ENCODE data around the gene AMFR. TPM values are rescaled to one million over a fixed set of nuclear protein-coding genes. Genes with fewer than 3 reads are reported as not detected.
A peak's percentile ranks its signal among the peaks of the same experiment; 100 is the strongest.

AMFR gene
- total RNA-seq, 1 donor from 2014 or later = 119 TPM

DNA sequence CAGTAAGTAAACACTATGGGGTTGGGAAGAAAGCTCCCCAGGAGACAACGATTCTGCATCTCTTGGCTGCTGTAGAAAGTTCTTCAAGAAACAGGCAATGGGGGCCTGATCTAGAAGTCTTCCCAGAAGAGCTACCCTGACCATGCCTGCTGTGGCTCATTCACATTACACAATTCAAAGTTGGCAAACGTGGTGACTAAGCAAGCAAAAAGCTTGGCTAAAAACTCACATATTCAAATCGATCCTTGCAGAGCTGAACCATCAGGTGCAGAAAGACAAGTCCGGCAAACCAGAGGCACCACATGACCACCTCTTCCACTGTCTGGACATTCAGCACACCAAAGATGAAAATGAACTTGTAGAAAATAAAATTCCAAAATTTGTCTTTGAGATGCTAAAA lies 16.1 kb downstream of the AMFR start:
- DNase-seq (ENCODE audit: low read depth) = peak; percentile 56
- TF ChIP-seq, protein P1, sequence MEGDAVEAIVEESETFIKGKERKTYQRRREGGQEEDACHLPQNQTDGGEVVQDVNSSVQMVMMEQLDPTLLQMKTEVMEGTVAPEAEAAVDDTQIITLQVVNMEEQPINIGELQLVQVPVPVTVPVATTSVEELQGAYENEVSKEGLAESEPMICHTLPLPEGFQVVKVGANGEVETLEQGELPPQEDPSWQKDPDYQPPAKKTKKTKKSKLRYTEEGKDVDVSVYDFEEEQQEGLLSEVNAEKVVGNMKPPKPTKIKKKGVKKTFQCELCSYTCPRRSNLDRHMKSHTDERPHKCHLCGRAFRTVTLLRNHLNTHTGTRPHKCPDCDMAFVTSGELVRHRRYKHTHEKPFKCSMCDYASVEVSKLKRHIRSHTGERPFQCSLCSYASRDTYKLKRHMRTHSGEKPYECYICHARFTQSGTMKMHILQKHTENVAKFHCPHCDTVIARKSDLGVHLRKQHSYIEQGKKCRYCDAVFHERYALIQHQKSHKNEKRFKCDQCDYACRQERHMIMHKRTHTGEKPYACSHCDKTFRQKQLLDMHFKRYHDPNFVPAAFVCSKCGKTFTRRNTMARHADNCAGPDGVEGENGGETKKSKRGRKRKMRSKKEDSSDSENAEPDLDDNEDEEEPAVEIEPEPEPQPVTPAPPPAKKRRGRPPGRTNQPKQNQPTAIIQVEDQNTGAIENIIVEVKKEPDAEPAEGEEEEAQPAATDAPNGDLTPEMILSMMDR (conservative IDR thresholded peaks at IDR 0.05; ENCODE audit: low read depth, low read length) = no peak
- no peak overlapping the region for H3K4me3 ChIP-seq (ENCODE audit: low read depth, low read length)

GRCh38 chr16:56408379-56409098 lies 16.8 kb downstream of the AMFR start:
- H3K4me3 ChIP-seq (ENCODE audit: low read depth, low read length) = no peak overlapping the region
- TF ChIP-seq, protein P1 (conservative IDR thresholded peaks at IDR 0.05; ENCODE audit: low read depth, low read length) = no peak
- no peak for DNase-seq (ENCODE audit: low read depth)

GRCh38 chr16:56405977-56406672 lies 19.2 kb downstream of the AMFR start:
- no peak for DNase-seq (ENCODE audit: low read depth)
- TF ChIP-seq, protein P1 (conservative IDR thresholded peaks at IDR 0.05; ENCODE audit: low read depth, low read length) = no peak
- no peak overlapping the region for H3K4me3 ChIP-seq (ENCODE audit: low read depth, low read length)

GRCh38 chr16:56401482-56401881 lies 23.9 kb downstream of the AMFR start:
- no peak overlapping the region for H3K4me3 ChIP-seq (ENCODE audit: low read depth, low read length)
- TF ChIP-seq, protein P1 (conservative IDR thresholded peaks at IDR 0.05; ENCODE audit: low read depth, low read length) = peak; percentile 51
- no peak for DNase-seq (ENCODE audit: low read depth)

DNA sequence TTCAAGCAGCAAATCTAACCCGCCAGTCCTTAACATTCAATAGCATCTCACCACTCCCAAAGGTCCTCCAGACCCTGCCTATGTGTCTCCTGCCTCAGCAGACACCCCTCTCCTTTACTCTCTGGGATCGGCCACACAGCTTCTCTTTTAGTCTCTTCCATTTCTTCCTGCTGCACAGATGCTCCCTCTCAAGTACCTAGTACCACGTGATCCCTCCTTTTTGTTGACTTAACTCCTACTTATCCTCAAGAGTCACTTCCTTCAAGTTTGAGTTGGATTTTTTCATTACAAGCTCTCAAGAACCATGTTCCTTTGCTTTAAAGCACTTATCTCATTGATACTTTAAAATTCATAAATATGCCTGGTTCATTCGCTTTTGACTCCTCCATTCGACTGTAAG lies 24.9 kb downstream of the AMFR start:
- TF ChIP-seq, protein P1 (conservative IDR thresholded peaks at IDR 0.05; ENCODE audit: low read depth, low read length) = no peak
- DNase-seq (ENCODE audit: low read depth) = no peak

GRCh38 chr16:56399486-56399885 lies 25.9 kb downstream of the AMFR start:
- DNase-seq (ENCODE audit: low read depth) = no peak
- H3K4me3 ChIP-seq (ENCODE audit: low read depth, low read length) = no peak overlapping the region
- TF ChIP-seq, protein P1 (conservative IDR thresholded peaks at IDR 0.05; ENCODE audit: low read depth, low read length) = no peak

More for the DNA sequence above, 24.9 kb downstream of the AMFR start:
- no peak overlapping the region for H3K4me3 ChIP-seq (ENCODE audit: low read depth, low read length)
